NCI-H748 treated with DMSO at 0.1 percent for 48 hours (cell line): Measurements from ENCODE around the gene ARHGAP26.
"Not testable (repeated sequence)": the region's sequence is repeated elsewhere in the genome, so short reads cannot be mapped to it uniquely, and the experiment has no call there.

Experiments
- DNase-seq: peaks from one replicate; lab custom pipeline; 2025; lab: John Stamatoyannopoulos, UW

Gene ARHGAP26

DNA sequence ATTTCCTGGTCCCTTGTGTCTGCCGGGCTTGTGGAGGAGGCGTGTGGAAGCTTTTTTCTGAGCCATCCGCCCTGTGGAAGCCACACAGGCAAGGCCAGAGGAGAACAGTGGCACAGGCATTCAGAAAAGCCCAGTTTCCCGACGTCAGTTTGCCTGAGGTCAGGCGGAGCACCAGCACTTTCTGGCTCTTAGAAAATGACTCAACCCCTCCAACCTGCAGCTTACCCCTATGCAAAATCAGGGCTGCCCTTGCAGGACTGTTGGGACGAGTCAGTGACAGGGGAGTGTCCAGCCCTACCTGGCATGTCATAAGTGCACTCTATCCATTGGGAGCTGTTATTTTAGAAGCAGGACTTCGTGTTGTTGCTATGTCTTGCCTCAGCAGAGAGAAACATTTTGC lies 417.3 kb downstream of the ARHGAP26 start:
- DNase-seq = no peak

DNA sequence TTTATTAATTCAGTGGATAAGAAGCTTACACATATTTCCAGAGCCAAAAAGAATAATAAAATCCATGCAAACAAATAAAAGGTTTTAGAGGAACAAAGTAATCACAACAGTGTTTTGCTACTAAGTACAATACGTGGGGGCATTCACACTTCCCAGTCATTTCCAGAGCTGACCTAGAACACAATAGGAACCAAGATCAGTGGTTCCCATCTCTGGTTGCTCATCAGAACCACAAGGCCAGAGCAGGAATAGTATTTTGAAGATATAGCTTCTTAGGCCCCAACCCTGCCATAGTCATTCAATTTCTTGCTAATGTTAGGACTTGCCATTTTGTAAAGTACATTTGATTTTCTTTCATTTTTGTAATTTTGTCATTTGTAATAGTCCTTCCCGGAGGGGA lies 417.9 kb downstream of the ARHGAP26 start:
- no peak for DNase-seq

DNA sequence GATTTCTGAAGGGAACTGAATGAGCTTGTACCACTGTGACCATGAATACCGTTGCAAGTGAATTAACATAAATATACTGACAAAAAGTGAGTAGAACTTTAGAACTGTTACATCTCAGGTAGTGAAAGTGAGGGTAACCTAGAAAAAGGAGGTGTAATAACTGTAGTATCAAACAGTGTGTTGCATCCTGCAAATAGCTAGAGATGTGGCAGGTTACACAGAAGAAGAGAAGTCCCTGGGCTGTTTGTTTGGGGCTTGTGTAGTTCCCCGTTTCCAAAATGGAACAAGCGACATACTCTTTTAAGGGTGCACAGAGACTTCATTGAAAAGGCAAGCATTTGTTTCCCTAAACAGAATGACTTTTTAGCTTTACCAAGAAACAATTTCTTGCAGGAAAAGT lies 418.5 kb downstream of the ARHGAP26 start:
- DNase-seq = no peak

GRCh38 chr5:143190260-143190810 lies 420.2 kb downstream of the ARHGAP26 start:
- no peak for DNase-seq

DNA sequence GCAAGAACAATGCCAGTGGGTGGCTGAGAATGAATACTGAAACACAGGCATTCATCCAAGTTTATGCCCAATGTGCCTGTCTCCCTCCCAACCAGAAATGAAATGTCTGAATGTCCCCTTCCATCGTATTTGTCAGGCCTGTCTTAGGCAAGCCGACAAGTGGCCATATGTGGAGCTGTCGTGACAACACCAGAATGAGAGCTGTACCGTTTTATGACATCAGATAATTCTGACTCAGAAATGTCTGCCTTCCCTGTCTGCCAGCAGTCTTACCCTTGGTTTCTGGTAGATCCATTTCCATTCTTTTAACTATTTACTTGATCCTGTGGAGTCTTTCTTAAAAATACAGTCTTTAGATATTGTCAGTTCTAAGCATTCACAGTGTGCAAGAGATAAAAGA lies 421.5 kb downstream of the ARHGAP26 start:
- DNase-seq = no peak

- no peak for DNase-seq
Measured at GRCh38 chr5:143192191-143192900, 422.2 kb downstream of the ARHGAP26 start.

- DNase-seq = no peak
Measured at GRCh38 chr5:143194206-143194605, 424.0 kb downstream of the ARHGAP26 start.

DNA sequence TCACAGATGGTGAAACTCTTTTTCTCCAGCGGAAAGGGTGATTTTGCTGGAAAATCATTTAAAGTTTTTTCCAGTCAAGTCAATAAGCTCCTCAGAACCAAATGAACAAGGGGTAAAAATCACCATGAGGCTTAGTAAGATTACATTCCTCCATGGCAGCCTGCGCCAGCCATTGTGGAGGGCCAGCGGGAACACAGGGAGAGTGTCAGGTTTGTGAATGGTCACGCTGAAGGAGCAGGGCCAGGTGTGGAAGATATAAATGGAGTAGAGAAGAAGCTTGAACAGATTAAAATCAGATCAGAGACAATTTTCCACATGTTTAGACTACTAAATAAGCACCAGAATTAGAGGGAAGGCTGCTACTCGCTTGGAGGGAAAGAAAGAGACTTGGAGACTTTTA lies 424.5 kb downstream of the ARHGAP26 start:
- no peak for DNase-seq

- DNase-seq = no peak
Measured at GRCh38 chr5:143195491-143195890, 425.3 kb downstream of the ARHGAP26 start.

DNA sequence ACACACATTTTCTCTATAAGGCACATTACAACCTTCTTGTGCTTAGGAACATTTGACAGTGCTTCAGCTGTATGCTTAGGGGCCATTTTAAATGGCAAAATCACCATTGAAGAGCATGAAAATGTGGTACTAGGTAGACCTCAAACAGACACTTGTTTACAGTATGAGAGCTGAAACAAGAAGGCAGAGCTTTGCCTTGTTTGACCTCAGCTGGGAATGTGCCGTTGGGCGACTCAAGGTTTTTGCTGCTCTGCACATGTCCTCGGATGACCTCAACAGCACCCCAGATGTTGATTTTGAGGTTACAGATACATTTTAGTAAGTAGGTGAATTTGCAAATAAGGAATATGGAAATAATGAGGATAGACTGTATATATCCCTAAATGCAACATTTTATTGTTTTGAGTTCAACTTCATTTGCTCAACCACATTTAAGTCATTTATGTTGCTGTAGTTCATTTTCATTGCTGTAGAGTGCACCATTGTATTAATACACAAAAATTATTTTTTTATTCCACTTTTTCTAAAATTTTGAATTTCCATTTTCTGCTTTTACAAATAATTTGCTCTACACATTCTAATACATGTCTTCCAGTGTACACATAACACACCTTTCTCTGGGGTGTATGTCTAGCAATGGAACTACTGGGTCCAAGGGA lies 426.6 kb downstream of the ARHGAP26 start:
- DNase-seq = no peak

GRCh38 chr5:143197260-143197656 lies 427.1 kb downstream of the ARHGAP26 start:
- no peak for DNase-seq

- DNase-seq = no peak
Measured at GRCh38 chr5:143198332-143198731, 428.2 kb downstream of the ARHGAP26 start.

GRCh38 chr5:143199161-143199560 lies 429.0 kb downstream of the ARHGAP26 start:
- DNase-seq = no peak

GRCh38 chr5:143199843-143200242 lies 429.7 kb downstream of the ARHGAP26 start:
- DNase-seq = no peak

- no peak for DNase-seq
Measured at GRCh38 chr5:143200781-143201398, 430.7 kb downstream of the ARHGAP26 start.

GRCh38 chr5:143201589-143201988 lies 431.4 kb downstream of the ARHGAP26 start:
- DNase-seq = no peak

- DNase-seq = not testable (repeated sequence)
Measured at GRCh38 chr5:143203301-143203956, 433.3 kb downstream of the ARHGAP26 start.

DNA sequence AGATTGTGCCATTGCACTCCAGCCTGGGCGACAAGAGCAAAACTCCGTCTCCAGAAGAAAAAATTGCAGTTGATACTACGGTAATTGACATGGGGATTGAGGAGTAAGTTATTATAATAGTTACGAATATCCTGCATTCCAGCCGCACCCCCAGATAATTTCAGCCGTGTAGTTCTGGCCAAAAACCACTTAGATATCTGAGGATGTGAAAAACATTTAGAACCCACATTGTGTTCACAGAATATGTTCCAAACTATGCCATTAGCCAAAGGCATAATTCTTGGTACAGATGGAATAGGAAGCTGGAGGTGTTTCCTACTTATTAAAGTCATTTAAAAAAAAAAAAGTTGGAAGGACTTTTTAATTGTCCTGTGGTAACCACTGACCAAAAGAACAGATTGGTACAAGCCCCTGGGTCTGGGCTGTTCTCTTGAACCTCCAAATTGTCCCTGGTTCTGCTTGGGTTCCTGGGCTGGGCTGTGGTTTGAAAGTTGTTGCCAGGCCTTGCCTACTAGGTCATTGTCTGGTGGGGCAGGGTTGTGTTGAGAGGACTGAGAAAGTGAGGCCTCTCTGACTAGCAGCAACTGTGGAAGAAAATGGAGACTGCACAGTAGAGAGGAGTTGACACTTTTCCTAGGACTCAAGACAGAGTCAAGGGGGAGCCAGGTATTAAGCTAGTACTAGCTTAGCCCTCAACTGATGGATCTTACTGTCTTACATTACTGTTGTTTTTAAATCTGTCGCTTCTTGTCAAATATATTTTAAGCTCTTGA lies 434.5 kb downstream of the ARHGAP26 start:
- DNase-seq = no peak

DNA sequence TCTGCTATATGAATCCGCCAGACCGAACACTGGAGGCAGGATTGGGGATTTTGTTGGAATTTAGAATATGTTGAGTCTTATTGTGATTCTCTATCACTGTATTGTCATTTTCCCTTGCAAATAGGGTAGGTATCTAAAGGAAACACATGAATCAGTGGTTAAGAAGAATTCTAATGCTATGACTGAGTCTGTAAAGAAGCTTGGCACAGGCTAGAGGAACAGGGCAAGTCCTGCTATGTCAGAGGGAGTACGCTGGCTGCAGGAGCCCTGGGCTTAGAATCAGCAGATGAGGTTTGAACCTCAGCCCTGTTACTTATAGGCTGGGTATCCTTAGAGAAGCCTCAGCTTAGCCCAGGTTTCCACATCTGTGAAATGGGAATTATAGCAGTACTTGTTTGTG lies 435.2 kb downstream of the ARHGAP26 start:
- DNase-seq = no peak

- no peak for DNase-seq
Measured at GRCh38 chr5:143205883-143206195, 435.7 kb downstream of the ARHGAP26 start.

GRCh38 chr5:143206196-143207053 lies 436.2 kb downstream of the ARHGAP26 start:
- no peak for DNase-seq
